NCI-H748 treated with DMSO at 0.1 percent for 48 hours (cell line): Measurements from ENCODE around the gene ST6GALNAC6.
"Not testable (repeated sequence)": the region's sequence is repeated elsewhere in the genome, so short reads cannot be mapped to it uniquely, and the experiment has no call there.

Experiments used
- DNase-seq: peaks from one replicate; lab custom pipeline; 2025; lab: John Stamatoyannopoulos, UW

ST6GALNAC6 gene

GRCh38 chr9:127854960-127855359 lies 44.4 kb downstream of the ST6GALNAC6 start:
- no peak for DNase-seq

GRCh38 chr9:127854184-127854806 lies 45.1 kb downstream of the ST6GALNAC6 start, which contains the start of gene ENG:
Gene ENG (minus strand): TSS chr9:127854658. CDS start chr9:127854355, 303 bp downstream.
- no peak for DNase-seq

GRCh38 chr9:127853312-127854183 lies 45.9 kb downstream of the ST6GALNAC6 start:
- no peak for DNase-seq

GRCh38 chr9:127852829-127853228 lies 46.6 kb downstream of the ST6GALNAC6 start:
- DNase-seq: no peak

DNA sequence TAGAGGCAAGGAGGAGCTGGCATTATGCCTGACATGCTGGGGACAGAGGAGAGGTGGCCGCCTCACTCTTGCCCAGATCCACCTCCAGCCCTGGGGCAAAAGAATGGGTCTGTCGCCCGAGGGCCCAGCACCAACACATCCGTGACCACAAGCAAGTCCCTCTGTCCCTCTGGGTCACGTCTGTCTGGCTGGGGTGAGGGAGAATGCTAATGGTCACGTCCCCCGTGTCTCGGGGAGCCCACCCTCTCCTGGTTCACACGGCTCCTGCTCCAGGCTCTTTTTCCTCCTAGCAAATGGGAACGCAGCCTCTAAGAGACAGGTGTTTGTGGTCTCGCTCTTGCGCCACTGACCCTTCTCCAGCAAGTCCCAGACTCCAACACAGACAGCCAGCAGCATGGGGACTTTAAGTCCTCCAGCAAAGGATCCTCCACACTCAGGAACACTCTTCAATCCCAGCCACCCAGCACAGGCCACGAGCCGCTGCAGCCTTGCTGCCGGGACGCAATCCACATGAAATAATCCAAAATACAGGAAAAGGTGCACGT lies 49.0 kb downstream of the ST6GALNAC6 start:
- DNase-seq: no peak

- no peak for DNase-seq
These were observed 50.5 kb downstream of the ST6GALNAC6 start for GRCh38 chr9:127848756-127849504.

DNA sequence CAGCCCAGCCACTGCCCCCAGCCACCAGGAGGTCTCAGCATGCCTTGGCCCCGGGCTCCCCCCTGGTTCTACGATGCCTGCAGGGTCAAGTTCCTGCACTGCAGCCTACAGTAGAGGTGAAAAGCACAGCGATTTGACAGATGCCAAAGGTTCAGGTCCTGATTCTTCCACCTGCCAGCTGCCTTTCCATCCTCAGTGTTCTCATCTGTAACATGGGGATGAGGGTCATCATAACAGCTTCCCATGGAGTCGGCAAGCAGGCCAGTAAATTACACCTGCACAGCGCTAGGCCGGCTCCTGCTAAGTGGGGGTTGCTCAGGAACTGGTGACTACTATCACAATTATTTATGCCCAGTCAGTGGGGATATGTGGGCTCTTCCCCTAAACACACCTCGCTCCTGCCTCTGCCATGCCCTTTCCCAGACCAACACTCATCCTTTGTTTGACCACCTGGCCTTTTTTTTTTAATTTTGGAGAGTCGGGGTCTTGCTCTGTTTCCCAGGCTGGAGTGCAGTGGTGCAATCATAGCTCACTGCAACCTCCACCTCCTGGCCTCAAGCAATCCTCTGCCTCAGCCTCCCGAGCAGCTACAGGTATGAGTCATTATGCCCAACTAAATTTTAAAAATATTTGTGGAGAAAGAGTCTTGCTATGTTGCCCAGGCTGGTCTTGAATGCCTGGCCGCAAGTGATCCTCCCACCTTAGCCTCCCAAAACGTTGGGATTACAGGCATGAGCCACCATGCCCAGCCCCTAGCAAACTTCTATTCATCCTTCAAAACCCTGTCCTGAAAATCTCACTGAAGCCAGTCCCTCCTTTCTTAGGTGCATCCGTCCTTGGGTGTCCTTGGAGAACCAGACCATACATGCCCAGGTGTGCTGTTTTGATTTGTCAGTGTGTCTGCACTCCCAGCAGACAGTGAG lies 51.3 kb downstream of the ST6GALNAC6 start:
- DNase-seq: no peak

- no peak for DNase-seq
These were observed 52.3 kb downstream of the ST6GALNAC6 start for GRCh38 chr9:127847178-127847510.

GRCh38 chr9:127846443-127847177 lies 52.8 kb downstream of the ST6GALNAC6 start:
- DNase-seq: no peak

DNA sequence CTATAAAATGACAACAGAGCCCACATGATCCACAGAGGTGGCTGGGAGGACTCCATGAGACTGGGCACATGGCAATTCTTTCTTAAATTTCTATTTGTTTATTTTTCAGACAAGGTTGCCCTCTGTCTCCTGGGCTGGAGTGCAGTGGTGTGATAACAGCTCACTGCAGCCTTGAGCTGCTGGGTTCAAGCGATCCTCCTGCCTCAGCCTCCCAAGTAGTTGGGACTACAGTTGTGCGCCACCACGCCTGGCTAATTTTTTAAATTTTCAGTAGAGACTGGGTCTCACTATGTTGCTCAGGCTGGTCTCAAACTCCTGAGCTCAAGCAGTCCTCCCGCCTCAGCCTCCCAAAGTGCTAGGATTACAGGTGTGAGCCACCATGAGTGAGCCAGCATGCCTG lies 53.8 kb downstream of the ST6GALNAC6 start:
- not testable (repeated sequence) for DNase-seq

DNA sequence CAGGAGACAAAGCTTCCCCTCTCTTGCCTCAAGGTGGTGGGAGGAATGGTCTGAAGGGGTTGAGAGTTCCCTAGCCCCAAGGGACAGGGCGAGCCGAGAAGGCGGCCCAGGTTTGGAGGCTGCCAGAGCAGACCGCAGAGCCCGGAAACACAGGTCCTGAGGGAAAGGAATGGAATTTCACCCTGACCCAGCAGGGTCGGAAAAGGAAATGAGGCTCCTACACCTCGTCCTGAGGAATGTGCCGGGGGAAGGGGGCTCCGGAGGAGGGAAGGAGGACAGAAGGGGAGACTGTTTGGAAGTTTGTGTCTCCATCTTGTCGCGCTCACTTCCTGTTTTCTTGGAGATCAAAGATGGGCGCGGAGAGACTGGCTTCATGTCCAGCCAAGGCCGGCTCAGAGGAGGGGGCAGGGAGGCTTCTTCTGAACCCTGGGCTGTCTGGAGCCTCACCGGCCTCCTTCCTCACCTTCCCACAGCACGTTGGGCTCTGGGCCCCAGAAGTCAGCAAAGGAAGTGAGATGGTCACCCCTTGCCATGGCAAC lies 54.5 kb downstream of the ST6GALNAC6 start:
- no peak for DNase-seq

GRCh38 chr9:127841087-127841835 lies 58.1 kb downstream of the ST6GALNAC6 start:
- DNase-seq: no peak

DNA sequence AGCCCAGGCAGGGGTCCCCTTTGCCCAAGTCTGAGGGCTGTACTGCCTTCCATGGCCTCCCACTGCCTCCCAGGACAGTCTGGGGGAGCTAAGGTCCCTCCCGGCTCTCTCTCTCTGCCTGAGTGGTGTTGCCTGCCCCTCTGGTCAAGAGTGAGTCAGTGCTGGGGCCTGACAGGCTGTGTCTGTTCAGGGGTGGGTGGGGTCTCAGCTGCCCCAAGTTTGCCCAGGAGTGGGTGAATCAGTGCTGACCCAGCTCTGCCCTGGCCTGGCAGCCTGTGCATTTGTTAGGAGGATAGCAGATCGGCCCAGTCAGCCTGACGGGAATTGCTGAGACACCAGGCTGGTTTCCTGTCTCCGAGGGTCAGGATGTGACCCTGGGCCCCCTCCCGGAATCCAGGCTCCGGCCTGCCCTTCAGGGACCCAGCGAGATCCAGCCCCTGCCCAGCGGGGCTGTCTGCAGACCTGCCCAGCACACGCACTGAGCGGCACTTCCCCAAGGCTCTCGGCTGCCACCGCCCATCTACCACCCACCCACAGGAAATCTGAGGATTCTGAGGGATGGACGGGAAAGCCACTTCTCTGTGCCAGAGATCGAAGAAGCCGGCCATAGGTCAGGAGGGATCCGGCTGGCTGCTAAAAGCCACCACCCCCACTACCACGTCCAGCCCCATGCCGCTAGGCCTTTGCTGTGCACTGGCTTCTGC lies 60.9 kb downstream of the ST6GALNAC6 start:
- DNase-seq: no peak

- DNase-seq: no peak
These were observed 62.1 kb downstream of the ST6GALNAC6 start for GRCh38 chr9:127837346-127837745.

DNA sequence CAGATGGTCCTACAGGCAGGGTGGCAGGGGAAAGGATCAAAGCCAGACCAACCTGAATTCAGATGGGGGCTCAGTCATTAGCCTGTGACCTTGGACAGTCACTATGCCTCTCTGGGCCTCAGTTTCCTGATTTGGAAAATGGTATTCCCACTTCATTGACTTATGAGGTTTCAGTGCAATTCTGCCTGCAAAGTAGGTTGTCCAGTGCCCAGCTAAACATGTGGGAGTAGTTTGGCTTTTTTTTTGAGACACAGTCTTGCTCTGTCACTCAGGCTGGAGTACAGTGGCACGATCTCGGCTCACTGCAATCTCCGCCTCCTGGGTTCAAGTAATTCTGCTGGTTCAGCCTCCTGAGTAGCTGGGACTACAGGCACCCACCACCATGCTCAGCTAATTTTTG lies 62.8 kb downstream of the ST6GALNAC6 start:
- not testable (repeated sequence) for DNase-seq

- DNase-seq: no peak
These were observed 63.3 kb downstream of the ST6GALNAC6 start for GRCh38 chr9:127835991-127836516.
